SK-N-MC (cell line): Measurements from ENCODE around the gene NFXL1.

Experiments used
- DNase-seq: peaks from one replicate; pipeline ENCODE4 v3.0.0-alpha.2; 2011; ENCODE audit warnings: low read depth, low spot score
- H3K27ac ChIP-seq: fragments of 200-600 bp; sonication (generic); 2 replicates; pipeline ENCODE4 v1.5.1; 2016; ENCODE audit warnings: mixed run types
- H3K36me3 ChIP-seq: fragments of 200-600 bp; sonication (generic); 2 replicates; pipeline ENCODE4 v1.6.1; 2017; ENCODE audit warnings: antibody characterized with exemption, low read length, mixed read lengths; ENCODE audit not compliant: insufficient read depth
- H3K4me3 ChIP-seq: fragments of 200-600 bp; sonication (generic); 2 replicates; pipeline ENCODE4 v1.5.1; 2016
- H3K9ac ChIP-seq: fragments of 200-600 bp; sonication (generic); 2 replicates; pipeline ENCODE4 v1.8.0; 2017; ENCODE audit warnings: mixed run types, mixed read lengths; ENCODE audit not compliant: insufficient read length
- H3K9me3 ChIP-seq: fragments of 200-600 bp; sonication (generic); 2 replicates; pipeline ENCODE4 v1.6.1; 2017; ENCODE audit warnings: low read depth, mild to moderate bottlenecking, antibody characterized with exemption, low read length, moderate library complexity, mixed read lengths
- EZH2 ChIP-seq: fragments of 200-600 bp; sonication (generic); IDR thresholded peaks from one replicate; pipeline ENCODE4 v1.6.1; 2017; ENCODE audit warnings: antibody characterized with exemption
- FOXP2 ChIP-seq: optimal IDR thresholded peaks from 2 replicates; pipeline ENCODE3; 2011; ENCODE audit warnings: mild to moderate bottlenecking, moderate library complexity; ENCODE audit not compliant: insufficient read depth; ENCODE audit errors: extremely low read length, control extremely low read depth
- POLR2AphosphoS5 ChIP-seq: IDR thresholded peaks from 2 replicates; pipeline ENCODE4 v1.6.1; 2012; ENCODE audit warnings: mild to moderate bottlenecking, low read depth, low read length, borderline replicate concordance

NFXL1 gene

GRCh38 chr4:47830265-47831025 is 83.9 kb downstream of the NFXL1 start:
- DNase-seq: no peak
- H3K36me3 ChIP-seq: no peaks in the 10 kb centered on the region
- no peak overlapping the region for H3K9ac ChIP-seq
- no peak overlapping the region for H3K4me3 ChIP-seq
- no peak overlapping the region for H3K27ac ChIP-seq
- H3K9me3 ChIP-seq: peaks cover 9% of the 10 kb centered on the region; the same call in 1 of the 2 replicates
- TF ChIP-seq FOXP2: no peak
- no peak for TF ChIP-seq EZH2
- no peak for TF ChIP-seq POLR2AphosphoS5

GRCh38 chr4:47829438-47829837 is 84.9 kb downstream of the NFXL1 start:
- Histone ChIP-seq H3K9ac (no peak overlapping the region), H3K9me3 (peaks cover 9% of the 10 kb centered on the region; the same call in 1 of the 2 replicates), H3K4me3 (no peak overlapping the region), H3K36me3 (no peaks in the 10 kb centered on the region), H3K27ac (no peak overlapping the region)
- DNase-seq: no peak
- TF ChIP-seq EZH2 (no peak), POLR2AphosphoS5 (no peak), FOXP2 (no peak)

GRCh38 chr4:47827343-47828047 is 86.9 kb downstream of the NFXL1 start:
- no peaks in the 10 kb centered on the region for H3K36me3 ChIP-seq
- no peak overlapping the region for H3K27ac ChIP-seq
- H3K9me3 ChIP-seq: no peaks in the 10 kb centered on the region
- no peak overlapping the region for H3K4me3 ChIP-seq
- no peak for DNase-seq
- H3K9ac ChIP-seq: no peak overlapping the region
- no peak for TF ChIP-seq FOXP2
- no peak for TF ChIP-seq EZH2
- no peak for TF ChIP-seq POLR2AphosphoS5

- H3K4me3 ChIP-seq: no peak overlapping the region
- H3K9ac ChIP-seq: no peak overlapping the region
Measured at GRCh38 chr4:47824840-47825239, 89.5 kb downstream of the NFXL1 start.

GRCh38 chr4:47819178-47819577 is 95.2 kb downstream of the NFXL1 start:
- Histone ChIP-seq H3K9me3 (no peaks in the 10 kb centered on the region), H3K36me3 (no peaks in the 10 kb centered on the region), H3K27ac (no peak overlapping the region), H3K4me3 (no peak overlapping the region), H3K9ac (no peak overlapping the region)
- DNase-seq: no peak
- TF ChIP-seq FOXP2 (no peak), POLR2AphosphoS5 (no peak), EZH2 (no peak)

More at GRCh38 chr4:47824840-47825239, 89.5 kb downstream of the NFXL1 start:
- Histone ChIP-seq H3K27ac (no peak overlapping the region), H3K36me3 (no peaks in the 10 kb centered on the region), H3K9me3 (no peaks in the 10 kb centered on the region)
- no peak for TF ChIP-seq FOXP2
- TF ChIP-seq EZH2: no peak
- TF ChIP-seq POLR2AphosphoS5: no peak
- DNase-seq: no peak

GRCh38 chr4:47817275-47817674 is 97.1 kb downstream of the NFXL1 start:
- no peak for DNase-seq
- Histone ChIP-seq H3K36me3 (no peaks in the 10 kb centered on the region), H3K4me3 (no peak overlapping the region), H3K27ac (no peak overlapping the region), H3K9me3 (no peaks in the 10 kb centered on the region), H3K9ac (no peak overlapping the region)
- TF ChIP-seq POLR2AphosphoS5 (no peak), FOXP2 (no peak), EZH2 (no peak)

- no peak for DNase-seq
- H3K9ac ChIP-seq: no peak overlapping the region
- TF ChIP-seq EZH2 (no peak), POLR2AphosphoS5 (no peak), FOXP2 (no peak)
- H3K4me3 ChIP-seq: no peak overlapping the region
- no peaks in the 10 kb centered on the region for H3K36me3 ChIP-seq
- H3K27ac ChIP-seq: no peak overlapping the region
- no peaks in the 10 kb centered on the region for H3K9me3 ChIP-seq
Measured at GRCh38 chr4:47816748-47817147, 97.6 kb downstream of the NFXL1 start.

- H3K27ac ChIP-seq: no peak overlapping the region
- H3K4me3 ChIP-seq: no peak overlapping the region
- TF ChIP-seq EZH2: no peak
- no peak for TF ChIP-seq FOXP2
- no peak for TF ChIP-seq POLR2AphosphoS5
- H3K36me3 ChIP-seq: no peaks in the 10 kb centered on the region
- DNase-seq: no peak
- H3K9me3 ChIP-seq: no peaks in the 10 kb centered on the region
- H3K9ac ChIP-seq: no peak overlapping the region
Measured at GRCh38 chr4:47814618-47815295, 99.6 kb downstream of the NFXL1 start.
